ENCODE data around the gene RASGRP1.

Gene RASGRP1

DNA sequence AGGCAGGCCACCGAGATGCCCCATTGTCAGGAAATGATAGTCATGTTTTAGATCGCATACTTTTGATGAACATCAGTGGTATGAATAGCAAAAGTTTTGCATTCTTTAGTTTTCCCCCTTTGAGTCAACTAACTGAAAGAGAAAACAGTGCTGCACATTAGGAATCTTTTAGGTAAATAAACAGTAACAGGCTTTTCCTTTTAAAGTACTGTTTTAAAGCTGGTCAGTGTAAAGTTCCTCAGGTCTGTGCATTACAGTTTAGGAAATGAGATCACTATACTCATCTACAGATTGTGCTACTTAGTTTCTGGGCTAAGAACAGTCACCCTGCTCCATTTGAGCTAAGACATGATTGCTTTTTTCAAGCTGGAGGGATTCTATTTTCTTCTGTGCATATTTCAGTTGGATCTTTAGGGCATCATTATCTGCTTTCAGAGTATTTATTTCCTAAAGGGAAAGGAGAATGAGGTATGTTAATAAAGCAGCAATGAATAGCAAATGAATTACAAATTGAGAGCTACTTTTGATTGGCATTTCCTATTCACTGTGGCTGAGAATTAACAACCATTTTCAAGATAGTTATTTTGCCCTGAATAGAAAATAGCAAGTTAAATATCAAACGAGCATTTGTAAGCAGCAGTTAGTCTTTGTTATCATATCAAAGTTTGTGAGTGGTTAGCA, 74.2 kb downstream of the RASGRP1 start:
- peak overlapping the region; percentile 2 for H3K27ac Mint-ChIP-seq
- no peaks in the 10 kb centered on the region for H3K27me3 Mint-ChIP-seq
- ATAC-seq (ENCODE audit: low read depth) (no peak), DNase-seq (ENCODE audit: low spot score in 2 of 2) (no peak)
- peaks cover 3% of the 10 kb centered on the region for H3K4me1 Mint-ChIP-seq
- H3K9me3 Mint-ChIP-seq, result no peaks in the 10 kb centered on the region
- peaks cover 12% of the 10 kb centered on the region for H3K36me3 Mint-ChIP-seq
- no peak overlapping the region for H3K4me3 Mint-ChIP-seq

- no peaks in the 10 kb centered on the region for H3K9me3 Mint-ChIP-seq
- DNase-seq (ENCODE audit: low spot score in 2 of 2) (no peak), ATAC-seq (ENCODE audit: low read depth) (no peak)
- H3K27me3 Mint-ChIP-seq, result no peaks in the 10 kb centered on the region
- H3K27ac Mint-ChIP-seq, result peak overlapping the region; percentile 62
- H3K36me3 Mint-ChIP-seq, result peaks cover 8% of the 10 kb centered on the region
- no peak overlapping the region for H3K4me3 Mint-ChIP-seq
- H3K4me1 Mint-ChIP-seq, result peaks cover 3% of the 10 kb centered on the region
Measured at GRCh38 chr15:38487378-38487777, 77.2 kb downstream of the RASGRP1 start.

- no peak for ATAC-seq (ENCODE audit: low read depth)
- no peak overlapping the region for H3K4me3 Mint-ChIP-seq
Measured at GRCh38 chr15:38486936-38487335, 77.7 kb downstream of the RASGRP1 start.

GRCh38 chr15:38482572-38482971, 82.0 kb downstream of the RASGRP1 start:
- DNase-seq (ENCODE audit: low spot score in 2 of 2) (no peak), ATAC-seq (ENCODE audit: low read depth) (no peak)
- Mint-ChIP-seq H3K4me1 (peaks cover 5% of the 10 kb centered on the region), H3K27ac (peak overlapping the region; percentile 14), H3K27me3 (no peaks in the 10 kb centered on the region), H3K36me3 (peaks cover 16% of the 10 kb centered on the region), H3K9me3 (no peaks in the 10 kb centered on the region), H3K4me3 (no peak overlapping the region)

More at GRCh38 chr15:38486936-38487335, 77.7 kb downstream of the RASGRP1 start:
- Mint-ChIP-seq H3K27me3 (no peaks in the 10 kb centered on the region), H3K4me1 (peaks cover 3% of the 10 kb centered on the region), H3K9me3 (no peaks in the 10 kb centered on the region), H3K36me3 (peaks cover 11% of the 10 kb centered on the region), H3K27ac (peak overlapping the region; percentile 62)
- no peak for DNase-seq (ENCODE audit: low spot score in 2 of 2)

- Mint-ChIP-seq H3K27me3 (no peaks in the 10 kb centered on the region), H3K36me3 (peaks cover 19% of the 10 kb centered on the region), H3K27ac (no peak overlapping the region), H3K4me3 (no peak overlapping the region), H3K4me1 (peaks cover 2% of the 10 kb centered on the region), H3K9me3 (no peaks in the 10 kb centered on the region)
- no peak for ATAC-seq (ENCODE audit: low read depth)
- DNase-seq (ENCODE audit: low spot score in 2 of 2), result no peak
Measured at GRCh38 chr15:38481761-38482160, 82.9 kb downstream of the RASGRP1 start.

DNA sequence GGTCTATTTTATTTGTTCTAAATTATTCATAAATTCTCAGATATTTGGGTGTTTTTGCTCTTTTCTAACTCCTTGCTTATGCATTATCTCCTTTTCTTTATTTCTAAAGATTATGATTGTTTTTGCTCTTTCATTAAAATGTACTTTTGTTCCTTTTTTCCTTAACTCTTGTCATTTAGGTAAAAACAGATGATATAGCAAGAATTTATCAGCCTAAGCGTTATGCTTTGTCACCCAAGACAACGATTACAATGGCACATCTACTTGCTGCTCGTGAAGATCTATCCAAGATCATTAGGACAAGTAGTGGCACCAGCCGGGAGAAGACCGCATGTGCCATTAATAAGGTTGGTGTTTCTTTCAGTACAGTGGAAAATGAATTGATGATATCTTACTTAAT, 83.5 kb downstream of the RASGRP1 start:
- no peak overlapping the region for H3K4me3 Mint-ChIP-seq
- peaks cover 2% of the 10 kb centered on the region for H3K4me1 Mint-ChIP-seq
- DNase-seq (ENCODE audit: low spot score in 2 of 2) (no peak), ATAC-seq (ENCODE audit: low read depth) (no peak)
- peaks cover 23% of the 10 kb centered on the region for H3K36me3 Mint-ChIP-seq
- H3K27me3 Mint-ChIP-seq, result no peaks in the 10 kb centered on the region
- no peak overlapping the region for H3K27ac Mint-ChIP-seq
- no peaks in the 10 kb centered on the region for H3K9me3 Mint-ChIP-seq

- ATAC-seq (ENCODE audit: low read depth), result no peak
- peaks cover 2% of the 10 kb centered on the region for H3K4me1 Mint-ChIP-seq
- H3K27ac Mint-ChIP-seq, result no peak overlapping the region
Measured at GRCh38 chr15:38479756-38480155, 84.9 kb downstream of the RASGRP1 start.

DNA sequence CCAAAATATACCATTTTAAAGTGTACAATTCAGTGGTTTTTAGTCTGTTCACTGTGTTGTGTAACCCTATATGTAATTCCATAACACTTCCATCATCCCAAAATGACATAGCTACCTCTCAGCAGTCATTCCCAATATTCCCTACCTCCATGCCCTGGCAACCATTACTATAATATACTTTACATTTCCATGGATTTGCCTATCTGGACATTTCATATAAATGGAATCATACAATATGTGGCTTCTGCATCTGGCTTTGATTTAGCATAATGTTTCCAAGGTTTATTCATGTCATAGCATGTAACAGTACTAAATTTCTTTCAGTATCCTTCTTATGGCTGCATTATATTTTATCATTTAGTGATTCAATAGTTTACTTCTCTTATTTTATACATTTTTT, 85.3 kb downstream of the RASGRP1 start:
- Mint-ChIP-seq H3K27ac (no peak overlapping the region), H3K36me3 (peaks cover 32% of the 10 kb centered on the region), H3K4me3 (no peak overlapping the region), H3K27me3 (no peaks in the 10 kb centered on the region), H3K9me3 (no peaks in the 10 kb centered on the region), H3K4me1 (peaks cover 3% of the 10 kb centered on the region)
- DNase-seq (ENCODE audit: low spot score in 2 of 2) (no peak), ATAC-seq (ENCODE audit: low read depth) (no peak)

More at GRCh38 chr15:38479756-38480155, 84.9 kb downstream of the RASGRP1 start:
- no peak overlapping the region for H3K4me3 Mint-ChIP-seq
- H3K9me3 Mint-ChIP-seq, result no peaks in the 10 kb centered on the region
- no peak for DNase-seq (ENCODE audit: low spot score in 2 of 2)
- no peaks in the 10 kb centered on the region for H3K27me3 Mint-ChIP-seq
- peaks cover 28% of the 10 kb centered on the region for H3K36me3 Mint-ChIP-seq

DNA sequence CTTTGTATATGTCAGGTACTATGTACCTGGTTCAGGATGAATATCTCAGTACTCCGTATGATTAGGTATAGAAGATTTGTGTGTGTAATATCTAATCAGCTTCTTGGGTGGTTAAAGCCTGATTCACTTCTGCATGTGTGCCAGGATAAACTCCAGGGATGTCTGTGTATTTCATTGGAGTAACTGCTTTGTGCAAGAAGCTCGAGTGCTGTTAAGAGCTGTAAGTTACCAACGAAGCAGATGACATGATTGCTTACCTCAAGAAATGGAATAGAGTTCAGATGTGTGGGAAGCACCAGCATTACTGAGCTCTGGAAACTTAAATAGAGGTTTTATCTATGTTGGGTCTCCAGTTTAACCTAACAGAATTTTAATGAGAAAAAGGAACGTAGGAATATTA, 87.0 kb downstream of the RASGRP1 start:
- H3K27me3 Mint-ChIP-seq, result no peaks in the 10 kb centered on the region
- ATAC-seq (ENCODE audit: low read depth) (no peak), DNase-seq (ENCODE audit: low spot score in 2 of 2) (no peak)
- peaks cover 5% of the 10 kb centered on the region for H3K4me1 Mint-ChIP-seq
- H3K36me3 Mint-ChIP-seq, result peaks cover 34% of the 10 kb centered on the region
- H3K27ac Mint-ChIP-seq, result no peak overlapping the region
- no peak overlapping the region for H3K4me3 Mint-ChIP-seq
- H3K9me3 Mint-ChIP-seq, result no peaks in the 10 kb centered on the region

- Mint-ChIP-seq H3K27ac (peak overlapping the region; percentile 51), H3K9me3 (no peaks in the 10 kb centered on the region), H3K4me1 (peaks cover 5% of the 10 kb centered on the region), H3K36me3 (peaks cover 27% of the 10 kb centered on the region), H3K4me3 (no peak overlapping the region), H3K27me3 (no peaks in the 10 kb centered on the region)
- ATAC-seq (ENCODE audit: low read depth), result no peak
- no peak for DNase-seq (ENCODE audit: low spot score in 2 of 2)
Measured at GRCh38 chr15:38476120-38476519, 88.5 kb downstream of the RASGRP1 start.

DNA sequence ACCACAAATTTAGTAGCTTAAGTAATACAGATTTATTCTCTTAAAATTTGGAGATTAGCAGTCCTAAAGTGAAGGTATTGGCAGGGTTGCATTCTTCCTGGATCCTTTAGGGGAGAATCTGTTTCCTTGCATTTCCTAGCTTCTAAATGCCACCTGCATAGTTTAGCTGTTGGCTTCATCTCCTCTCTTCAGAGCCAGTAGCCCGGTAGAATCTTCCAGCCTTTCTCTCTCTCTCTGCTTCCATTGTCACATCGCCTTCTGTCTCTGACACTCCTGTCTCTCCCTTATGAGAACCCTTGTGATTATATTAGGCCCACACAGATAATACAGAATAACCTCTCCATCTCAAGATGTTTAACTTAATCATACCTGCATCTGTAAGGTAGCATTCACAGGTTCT, 89.3 kb downstream of the RASGRP1 start:
- Mint-ChIP-seq H3K9me3 (no peaks in the 10 kb centered on the region), H3K4me1 (peaks cover 5% of the 10 kb centered on the region), H3K4me3 (no peak overlapping the region), H3K36me3 (peaks cover 27% of the 10 kb centered on the region), H3K27me3 (no peaks in the 10 kb centered on the region), H3K27ac (no peak overlapping the region)
- DNase-seq (ENCODE audit: low spot score in 2 of 2) (no peak), ATAC-seq (ENCODE audit: low read depth) (no peak)

DNA sequence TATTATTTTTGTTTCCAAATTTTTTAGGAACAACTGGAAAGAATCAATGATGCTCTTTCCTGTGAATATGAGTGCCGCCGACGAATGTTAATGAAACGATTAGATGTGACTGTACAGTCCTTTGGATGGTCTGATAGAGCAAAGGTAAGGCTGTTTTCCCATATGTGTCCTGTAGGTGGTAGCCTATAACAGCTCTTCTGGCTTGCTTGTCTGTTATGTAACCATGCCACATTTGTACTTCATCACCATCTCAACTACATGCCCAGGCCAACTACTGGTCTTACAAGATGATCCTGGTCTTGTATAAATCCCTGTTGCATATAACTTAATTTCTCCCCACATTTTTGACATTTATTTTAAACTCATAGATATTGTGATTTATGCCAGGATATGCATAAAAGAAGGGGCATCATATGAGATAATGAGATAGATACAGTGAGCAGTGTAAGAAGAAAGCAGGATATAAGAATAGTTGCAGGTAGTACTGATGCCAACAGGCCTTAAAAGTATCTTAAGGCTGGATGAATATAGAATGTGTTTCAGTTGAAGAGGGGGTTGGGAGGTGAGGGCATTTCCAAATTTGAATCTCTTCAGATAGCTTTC, 90.4 kb downstream of the RASGRP1 start:
- Mint-ChIP-seq H3K4me3 (no peak overlapping the region), H3K36me3 (peaks cover 25% of the 10 kb centered on the region), H3K4me1 (peaks cover 3% of the 10 kb centered on the region), H3K9me3 (no peaks in the 10 kb centered on the region), H3K27me3 (no peaks in the 10 kb centered on the region), H3K27ac (peak overlapping the region; percentile 15)
- DNase-seq (ENCODE audit: low spot score in 2 of 2) (peak in 1 of 2 donors; percentile 46), ATAC-seq (ENCODE audit: low read depth) (peak; percentile 99)

DNA sequence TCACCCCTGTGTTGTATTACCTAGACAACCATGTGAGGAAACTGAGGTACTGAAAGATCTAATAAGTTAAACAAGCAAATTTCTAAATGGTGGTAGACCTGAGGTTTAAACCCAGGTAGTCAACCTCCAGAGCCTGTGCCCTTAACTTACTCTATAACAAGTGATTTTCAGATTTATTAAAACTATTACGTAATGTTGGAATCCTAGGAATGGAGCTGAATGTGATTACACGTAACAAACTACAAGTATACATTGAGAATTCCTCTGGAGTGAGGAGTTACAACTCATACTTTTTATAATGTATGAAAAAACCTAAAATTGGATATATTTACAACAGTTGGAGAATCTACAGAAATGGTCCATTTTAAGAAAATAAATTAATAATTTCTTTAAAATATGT, 92.6 kb downstream of the RASGRP1 start:
- DNase-seq (ENCODE audit: low spot score in 2 of 2) (no peak), ATAC-seq (ENCODE audit: low read depth) (no peak)
- Mint-ChIP-seq H3K4me1 (peaks cover 3% of the 10 kb centered on the region), H3K27me3 (no peaks in the 10 kb centered on the region), H3K9me3 (no peaks in the 10 kb centered on the region), H3K36me3 (peaks cover 20% of the 10 kb centered on the region), H3K27ac (no peak overlapping the region), H3K4me3 (no peak overlapping the region)

- H3K4me1 Mint-ChIP-seq, result peaks cover 3% of the 10 kb centered on the region
- H3K27ac Mint-ChIP-seq, result no peak overlapping the region
Measured at GRCh38 chr15:38470816-38471215, 93.8 kb downstream of the RASGRP1 start.

GRCh38 chr15:38464675-38465074, 99.9 kb downstream of the RASGRP1 start:
- DNase-seq (ENCODE audit: low spot score in 2 of 2), result no peak
- H3K4me3 Mint-ChIP-seq, result no peak overlapping the region
- H3K27me3 Mint-ChIP-seq, result no peaks in the 10 kb centered on the region
- no peaks in the 10 kb centered on the region for H3K9me3 Mint-ChIP-seq
- peaks cover 14% of the 10 kb centered on the region for H3K4me1 Mint-ChIP-seq
- H3K27ac Mint-ChIP-seq, result no peak overlapping the region
- no peak for ATAC-seq (ENCODE audit: low read depth)
- peaks cover 3% of the 10 kb centered on the region for H3K36me3 Mint-ChIP-seq

More at GRCh38 chr15:38470816-38471215, 93.8 kb downstream of the RASGRP1 start:
- no peak for ATAC-seq (ENCODE audit: low read depth)
- Mint-ChIP-seq H3K4me3 (no peak overlapping the region), H3K9me3 (no peaks in the 10 kb centered on the region), H3K27me3 (no peaks in the 10 kb centered on the region), H3K36me3 (peaks cover 14% of the 10 kb centered on the region)
- DNase-seq (ENCODE audit: low spot score in 2 of 2), result no peak

Data from memory B cell (primary cell).